ENCODE results near the gene NR1D1.

GRCh38 chr17:40100669-40101366 lies 429 bp upstream of the NR1D1 start:
- TF ChIP-seq POLR2A (IDR thresholded peaks at IDR 0.05; ENCODE audit: low read depth, low read length) (no peak), TAF1 (IDR thresholded peaks at IDR 0.05; ENCODE audit: borderline replicate concordance, low read depth, low read length) (no peak), POLR2AphosphoS5 (IDR thresholded peaks at IDR 0.05; ENCODE audit: low read depth, low read length) (no peak)
